ENCODE data around the gene PYGB. TPM values are rescaled to one million over a fixed set of nuclear protein-coding genes. Genes with fewer than 3 reads are reported as not detected.

PYGB gene
- total and polyA plus RNA-seq, 4 donors: 30.3 to 90.3 (median 47.3) TPM

DNA sequence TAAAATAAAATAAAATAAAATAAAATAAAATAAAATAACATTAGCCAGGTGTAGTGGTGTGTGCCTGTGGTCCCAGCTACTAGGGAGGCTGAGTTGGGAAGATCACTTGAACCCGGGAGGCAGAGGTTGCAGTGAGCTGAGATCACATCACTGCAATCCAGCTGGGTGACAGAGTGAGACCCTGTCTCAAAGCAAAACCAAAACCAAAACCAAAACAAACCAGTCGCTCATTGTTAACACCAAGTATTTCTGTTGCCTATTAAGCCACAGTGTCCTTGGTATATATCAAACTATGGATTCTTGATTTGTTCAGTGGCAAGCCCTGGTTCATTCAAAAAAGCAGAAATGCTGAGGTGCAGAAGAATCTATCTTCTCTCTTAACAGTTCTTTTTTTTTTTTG is 65.7 kb downstream of the PYGB start:
- TF ChIP-seq, protein P1, sequence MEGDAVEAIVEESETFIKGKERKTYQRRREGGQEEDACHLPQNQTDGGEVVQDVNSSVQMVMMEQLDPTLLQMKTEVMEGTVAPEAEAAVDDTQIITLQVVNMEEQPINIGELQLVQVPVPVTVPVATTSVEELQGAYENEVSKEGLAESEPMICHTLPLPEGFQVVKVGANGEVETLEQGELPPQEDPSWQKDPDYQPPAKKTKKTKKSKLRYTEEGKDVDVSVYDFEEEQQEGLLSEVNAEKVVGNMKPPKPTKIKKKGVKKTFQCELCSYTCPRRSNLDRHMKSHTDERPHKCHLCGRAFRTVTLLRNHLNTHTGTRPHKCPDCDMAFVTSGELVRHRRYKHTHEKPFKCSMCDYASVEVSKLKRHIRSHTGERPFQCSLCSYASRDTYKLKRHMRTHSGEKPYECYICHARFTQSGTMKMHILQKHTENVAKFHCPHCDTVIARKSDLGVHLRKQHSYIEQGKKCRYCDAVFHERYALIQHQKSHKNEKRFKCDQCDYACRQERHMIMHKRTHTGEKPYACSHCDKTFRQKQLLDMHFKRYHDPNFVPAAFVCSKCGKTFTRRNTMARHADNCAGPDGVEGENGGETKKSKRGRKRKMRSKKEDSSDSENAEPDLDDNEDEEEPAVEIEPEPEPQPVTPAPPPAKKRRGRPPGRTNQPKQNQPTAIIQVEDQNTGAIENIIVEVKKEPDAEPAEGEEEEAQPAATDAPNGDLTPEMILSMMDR (IDR thresholded peaks at IDR 0.05; ENCODE audit: control extremely low read depth, extremely low read depth): no peak
- ATAC-seq (ENCODE audit: insufficient read depth, low FRiP score) (no peak), DNase-seq (no peak)
- Histone ChIP-seq H3K9ac (ENCODE audit: insufficient read depth in 1 of 2, low read length in 2 of 2) (no peak overlapping the region), H3K4me1 (ENCODE audit: control insufficient read depth in 5 of 5, insufficient read depth in 5 of 5, low read length in 5 of 5) (peaks cover 0 to 13% (median 8%) of the 10 kb centered on the region in 5 donors), H3K27me3 (ENCODE audit: control insufficient read depth in 3 of 3, insufficient read depth in 3 of 3, low read length in 2 of 3) (no peaks in the 10 kb centered on the region), H3K36me3 (ENCODE audit: control insufficient read depth in 4 of 4, insufficient read depth in 4 of 4, low read length in 4 of 4) (peaks cover 0 to 10% (median 2%) of the 10 kb centered on the region in 4 donors), H3K9me3 (ENCODE audit: control insufficient read depth in 4 of 4, insufficient read depth in 3 of 4, low read length in 3 of 4) (no peaks in the 10 kb centered on the region), H3K4me3 (no peak overlapping the region), H3K27ac (ENCODE audit: low read depth in 1 of 2, low read length in 1 of 2) (no peak overlapping the region)
- 66 to 70% methylated on average over 2 of the region's 2 CpGs for WGBS, 2 donors

GRCh38 chr20:25314497-25315417 is 66.9 kb downstream of the PYGB start:
- Histone ChIP-seq H3K9ac (ENCODE audit: insufficient read depth in 1 of 2, low read length in 2 of 2) (no peak overlapping the region), H3K4me3 (no peak overlapping the region), H3K27ac (ENCODE audit: low read depth in 1 of 2, low read length in 1 of 2) (no peak overlapping the region), H3K27me3 (ENCODE audit: control insufficient read depth in 3 of 3, insufficient read depth in 3 of 3, low read length in 2 of 3) (no peaks in the 10 kb centered on the region), H3K9me3 (ENCODE audit: control insufficient read depth in 4 of 4, insufficient read depth in 3 of 4, low read length in 3 of 4) (no peaks in the 10 kb centered on the region), H3K36me3 (ENCODE audit: control insufficient read depth in 4 of 4, insufficient read depth in 4 of 4, low read length in 4 of 4) (peaks cover 0 to 5% (median 2%) of the 10 kb centered on the region in 4 donors), H3K4me1 (ENCODE audit: control insufficient read depth in 5 of 5, insufficient read depth in 5 of 5, low read length in 5 of 5) (peaks cover 0 to 12% (median 8%) of the 10 kb centered on the region in 5 donors)
- DNase-seq (no peak), ATAC-seq (ENCODE audit: insufficient read depth, low FRiP score) (no peak)
- TF ChIP-seq, protein P1 (IDR thresholded peaks at IDR 0.05; ENCODE audit: control extremely low read depth, extremely low read depth): no peak
- 96 to 97% methylated on average over 17 of the region's 17 CpGs for WGBS, 2 donors

GRCh38 chr20:25315418-25316210 is 67.7 kb downstream of the PYGB start:
- H3K27me3 ChIP-seq (ENCODE audit: control insufficient read depth in 3 of 3, insufficient read depth in 3 of 3, low read length in 2 of 3): no peaks in the 10 kb centered on the region
- TF ChIP-seq, protein P1 (IDR thresholded peaks at IDR 0.05; ENCODE audit: control extremely low read depth, extremely low read depth): no peak
- H3K9me3 ChIP-seq (ENCODE audit: control insufficient read depth in 4 of 4, insufficient read depth in 3 of 4, low read length in 3 of 4): no peaks in the 10 kb centered on the region
- H3K4me3 ChIP-seq: no peak overlapping the region
- no peak overlapping the region for H3K27ac ChIP-seq (ENCODE audit: low read depth in 1 of 2, low read length in 1 of 2)
- peaks cover 0 to 9% (median 7%) of the 10 kb centered on the region in 5 donors for H3K4me1 ChIP-seq (ENCODE audit: control insufficient read depth in 5 of 5, insufficient read depth in 5 of 5, low read length in 5 of 5)
- H3K36me3 ChIP-seq (ENCODE audit: control insufficient read depth in 4 of 4, insufficient read depth in 4 of 4, low read length in 4 of 4): peaks cover 0 to 10% (median 2%) of the 10 kb centered on the region in 4 donors
- no peak overlapping the region for H3K9ac ChIP-seq (ENCODE audit: insufficient read depth in 1 of 2, low read length in 2 of 2)
- WGBS, 2 donors: 89 to 90% methylated on average over 8 of the region's 8 CpGs
- no peak for DNase-seq
- ATAC-seq (ENCODE audit: insufficient read depth, low FRiP score): no peak
